GM10248 (cell line): Measurements from ENCODE around the gene LIPT2.

Experiments used
- CTCF ChIA-PET: fragments of 300-600 bp; sonication (Branson Sonifier 250); formaldehyde crosslinking; extraction: SDS; loops from one replicate; lab custom pipeline; 2021; ENCODE audit warnings: antibody characterized with exemption; lab: Yijun Ruan, JAX
- POLR2A ChIA-PET: fragments of 350-650 bp; sonication (Branson Sonifier 250); formaldehyde crosslinking; extraction: SDS; loops from one replicate; lab custom pipeline; 2020; ENCODE audit warnings: antibody characterized with exemption; lab: Yijun Ruan, JAX
- DNase-seq: peaks from one replicate; pipeline ENCODE4 v3.0.0; 2012; ENCODE audit errors: extremely low spot score
- CTCF ChIP-seq: IDR thresholded peaks from 2 replicates; pipeline ENCODE4 v1.5.1; 2012; ENCODE audit warnings: mild to moderate bottlenecking, low read depth; ENCODE audit errors: extremely low read depth, missing control alignments, control extremely low read depth

Gene LIPT2

GRCh38 chr11:74505911-74506310 is 12.4 kb upstream of the LIPT2 start:
- no peak for DNase-seq
- ChIA-PET POLR2A (no interaction called here), CTCF (interaction anchor here (0.9 to 2.2 kb wide), 2 partner anchors 12 to 250 kb away, joined by 3 to 6 read pairs; partner anchors contain the start of gene LIPT2)
- TF ChIP-seq CTCF = no peak

GRCh38 chr11:74504100-74504691 is 10.7 kb upstream of the LIPT2 start:
- no peak for TF ChIP-seq CTCF
- ChIA-PET CTCF (interaction anchor here (0.9 kb wide), 1 partner anchor 55 kb away, joined by 3 read pairs; no protein-coding TSS in a partner anchor), POLR2A (no interaction called here)
- no peak for DNase-seq

- no peak for TF ChIP-seq CTCF
- CTCF ChIA-PET = interaction anchor here (1.4 to 2.2 kb wide), 3 partner anchors 12 to 240 kb away, joined by 3 to 6 read pairs (median 6); no protein-coding TSS in a partner anchor
- DNase-seq = no peak
- POLR2A ChIA-PET = no interaction called here
Measured at GRCh38 chr11:74494916-74495315, 1.4 kb upstream of the LIPT2 start.

GRCh38 chr11:74493791-74494630 is 487 bp upstream of the LIPT2 start:
- CTCF ChIA-PET = interaction anchor here (1.2 to 2.2 kb wide), 8 partner anchors 13 to 239 kb away, joined by 3 to 6 read pairs (median 4); no protein-coding TSS in a partner anchor
- TF ChIP-seq CTCF = no peak
- POLR2A ChIA-PET = no interaction called here
- DNase-seq = no peak

- CTCF ChIA-PET = interaction anchor here (1.1 kb wide), 1 partner anchor 39 kb away, joined by 3 read pairs; no protein-coding TSS in a partner anchor
- no peak for TF ChIP-seq CTCF
- DNase-seq = no peak
- POLR2A ChIA-PET = interaction anchor here (1.2 kb wide), 1 partner anchor 101 kb away, joined by 4 read pairs; the partner anchor contains the start of gene POLD3
Measured at GRCh38 chr11:74492084-74492483, 1.4 kb downstream of the LIPT2 start.

- ChIA-PET POLR2A (no interaction called here), CTCF (interaction anchor here (1.1 to 1.4 kb wide), 2 partner anchors 38 to 235 kb away, joined by 3 read pairs; no protein-coding TSS in a partner anchor)
- DNase-seq = no peak
- TF ChIP-seq CTCF = no peak
Measured at GRCh38 chr11:74490941-74491340, 2.6 kb downstream of the LIPT2 start.
